Cardiac fibroblast (primary cell): ENCODE results near the gene ZDHHC19.
"Not testable (repeated sequence)": the region's sequence is repeated elsewhere in the genome, so short reads cannot be mapped to it uniquely, and the experiment has no call there.

Experiments
- DNase-seq, 2 donors: peaks; one replicate each; pipeline versions ENCODE4 v3.0.0 to v3.0.0-alpha.2; 2010; ENCODE audit warnings: low read depth in 2 of 2
- H3K4me3 ChIP-seq, 2 donors: replicated peaks in 1 of 2; 1 replicate in 1 of 2; 2 replicates in 1 of 2; pipeline ENCODE4 v1.5.1; 2011; ENCODE audit warnings: low read depth in 2 of 2, low read length in 2 of 2, mild to moderate bottlenecking in 2 of 2, moderate library complexity in 1 of 2
- TF ChIP-seq, protein P1 (sequence below): IDR thresholded peaks from one replicate; pipeline ENCODE4 v1.5.1; 2011; ENCODE audit warnings: low read depth, mild to moderate bottlenecking, low read length, inconsistent platforms

ZDHHC19 gene

DNA sequence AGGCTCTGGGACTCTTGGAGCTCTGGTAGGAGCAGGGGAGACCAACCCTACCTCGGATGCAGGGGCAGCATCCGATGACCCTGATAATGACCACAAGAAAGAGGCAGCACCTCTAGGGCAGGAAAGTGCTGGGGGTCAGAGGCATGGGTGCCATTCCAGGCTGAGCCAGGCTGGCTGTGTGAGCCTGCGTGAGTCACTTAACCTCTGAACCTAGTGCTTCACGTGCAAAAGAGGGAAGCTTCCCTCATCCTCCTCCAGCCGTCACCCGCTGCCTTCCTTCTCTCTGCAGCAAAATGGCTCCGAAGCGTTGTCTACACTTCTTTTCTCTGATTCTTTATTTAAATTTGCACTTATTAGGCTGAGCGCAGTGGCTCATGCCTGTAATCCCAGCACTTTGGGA, 35.5 kb downstream of the ZDHHC19 start:
- TF ChIP-seq, protein P1, sequence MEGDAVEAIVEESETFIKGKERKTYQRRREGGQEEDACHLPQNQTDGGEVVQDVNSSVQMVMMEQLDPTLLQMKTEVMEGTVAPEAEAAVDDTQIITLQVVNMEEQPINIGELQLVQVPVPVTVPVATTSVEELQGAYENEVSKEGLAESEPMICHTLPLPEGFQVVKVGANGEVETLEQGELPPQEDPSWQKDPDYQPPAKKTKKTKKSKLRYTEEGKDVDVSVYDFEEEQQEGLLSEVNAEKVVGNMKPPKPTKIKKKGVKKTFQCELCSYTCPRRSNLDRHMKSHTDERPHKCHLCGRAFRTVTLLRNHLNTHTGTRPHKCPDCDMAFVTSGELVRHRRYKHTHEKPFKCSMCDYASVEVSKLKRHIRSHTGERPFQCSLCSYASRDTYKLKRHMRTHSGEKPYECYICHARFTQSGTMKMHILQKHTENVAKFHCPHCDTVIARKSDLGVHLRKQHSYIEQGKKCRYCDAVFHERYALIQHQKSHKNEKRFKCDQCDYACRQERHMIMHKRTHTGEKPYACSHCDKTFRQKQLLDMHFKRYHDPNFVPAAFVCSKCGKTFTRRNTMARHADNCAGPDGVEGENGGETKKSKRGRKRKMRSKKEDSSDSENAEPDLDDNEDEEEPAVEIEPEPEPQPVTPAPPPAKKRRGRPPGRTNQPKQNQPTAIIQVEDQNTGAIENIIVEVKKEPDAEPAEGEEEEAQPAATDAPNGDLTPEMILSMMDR, result no peak
- H3K4me3 ChIP-seq, result no peak overlapping the region
- no peak for DNase-seq

GRCh38 chr3:196175116-196175625, 36.0 kb downstream of the ZDHHC19 start:
- H3K4me3 ChIP-seq, result no peak overlapping the region
- TF ChIP-seq, protein P1, result no peak
- DNase-seq, result no peak

GRCh38 chr3:196174652-196175051, 36.5 kb downstream of the ZDHHC19 start:
- no peak overlapping the region for H3K4me3 ChIP-seq
- no peak for DNase-seq
- TF ChIP-seq, protein P1, result no peak

DNA sequence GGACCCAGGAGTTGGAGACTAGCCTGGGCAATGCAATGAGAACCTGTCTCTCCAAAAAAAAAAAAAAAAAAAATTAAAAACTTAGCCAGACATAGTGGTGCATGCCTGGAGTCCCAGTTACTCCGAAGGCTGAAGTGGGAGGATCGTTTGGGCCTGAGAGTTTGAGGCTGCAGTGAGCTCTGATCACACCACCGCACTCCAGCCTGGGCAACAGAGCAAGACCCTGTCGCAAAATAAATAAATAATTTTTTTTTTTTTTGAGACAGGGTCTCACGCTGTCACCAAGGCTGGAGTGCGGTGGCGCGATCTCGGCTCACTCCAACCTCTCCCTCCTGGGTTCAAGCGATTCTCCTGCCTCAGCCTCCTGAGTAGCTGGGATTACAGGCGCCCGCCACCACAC, 40.9 kb downstream of the ZDHHC19 start:
- DNase-seq, H3K4me3 ChIP-seq: not testable (repeated sequence)

GRCh38 chr3:196169836-196170240, 41.4 kb downstream of the ZDHHC19 start:
- DNase-seq, result no peak
- TF ChIP-seq, protein P1, result no peak
- H3K4me3 ChIP-seq, result no peak overlapping the region

DNA sequence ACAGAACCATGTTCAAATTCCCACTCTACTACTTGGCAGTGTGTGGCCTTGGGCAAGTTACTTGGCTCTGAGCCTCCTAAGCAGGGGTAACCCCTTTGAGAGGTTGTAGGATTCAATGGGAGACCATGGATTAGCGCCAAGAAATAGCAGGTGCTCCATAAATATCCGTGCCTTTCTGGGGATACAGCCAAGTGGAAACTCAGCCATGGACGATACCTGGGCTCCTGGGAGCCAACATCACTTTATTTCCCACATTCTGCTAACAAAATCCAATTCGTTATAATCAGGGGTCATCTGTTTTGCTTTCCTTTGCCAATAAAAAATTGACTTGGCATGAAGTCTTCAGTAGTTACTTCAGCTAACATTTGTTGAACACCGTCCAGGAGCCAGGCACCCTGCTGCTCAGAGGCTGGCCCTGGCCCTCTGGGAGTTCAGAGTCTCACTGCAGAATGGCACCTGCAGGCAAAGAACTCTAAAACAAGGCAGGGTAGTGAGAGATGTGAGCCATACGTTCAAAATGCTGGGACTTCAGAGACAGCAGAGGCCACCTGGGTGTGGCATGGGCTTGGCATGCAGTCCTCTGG, 42.3 kb downstream of the ZDHHC19 start:
- no peak for DNase-seq
- TF ChIP-seq, protein P1, result no peak

DNA sequence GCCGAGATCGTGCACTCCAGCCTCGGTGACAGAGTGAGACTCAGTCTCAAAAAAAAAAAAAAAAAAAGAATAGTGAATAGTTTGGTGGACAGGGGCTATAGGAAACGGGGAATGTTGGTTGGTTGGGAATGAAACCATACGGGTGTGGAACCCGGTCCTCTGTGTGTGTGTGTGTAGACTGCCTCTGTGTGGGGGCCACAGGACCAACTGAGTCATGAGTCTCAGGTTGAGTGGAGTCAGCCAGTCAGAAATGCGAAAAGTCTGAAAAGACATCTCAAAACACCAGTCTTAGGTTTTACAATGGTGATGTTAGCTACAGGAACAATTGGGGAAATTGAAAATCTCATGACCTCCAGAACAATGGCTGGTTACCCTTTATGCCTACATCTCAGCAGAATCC, 44.5 kb downstream of the ZDHHC19 start:
- TF ChIP-seq, protein P1, result no peak
- DNase-seq, result no peak

More for the DNA sequence above, 42.3 kb downstream of the ZDHHC19 start:
- no peak overlapping the region for H3K4me3 ChIP-seq

More for the DNA sequence above, 44.5 kb downstream of the ZDHHC19 start:
- no peak overlapping the region for H3K4me3 ChIP-seq
